ENCODE measurements around the gene PFDN6. TPM values are rescaled to one million over a fixed set of nuclear protein-coding genes. Genes with fewer than 3 reads are reported as not detected.

The PFDN6 gene
- polyA plus RNA-seq (2012; ENCODE audit: insufficient read depth, insufficient read length, low read depth): 110 TPM

- TF ChIP-seq, protein P1, sequence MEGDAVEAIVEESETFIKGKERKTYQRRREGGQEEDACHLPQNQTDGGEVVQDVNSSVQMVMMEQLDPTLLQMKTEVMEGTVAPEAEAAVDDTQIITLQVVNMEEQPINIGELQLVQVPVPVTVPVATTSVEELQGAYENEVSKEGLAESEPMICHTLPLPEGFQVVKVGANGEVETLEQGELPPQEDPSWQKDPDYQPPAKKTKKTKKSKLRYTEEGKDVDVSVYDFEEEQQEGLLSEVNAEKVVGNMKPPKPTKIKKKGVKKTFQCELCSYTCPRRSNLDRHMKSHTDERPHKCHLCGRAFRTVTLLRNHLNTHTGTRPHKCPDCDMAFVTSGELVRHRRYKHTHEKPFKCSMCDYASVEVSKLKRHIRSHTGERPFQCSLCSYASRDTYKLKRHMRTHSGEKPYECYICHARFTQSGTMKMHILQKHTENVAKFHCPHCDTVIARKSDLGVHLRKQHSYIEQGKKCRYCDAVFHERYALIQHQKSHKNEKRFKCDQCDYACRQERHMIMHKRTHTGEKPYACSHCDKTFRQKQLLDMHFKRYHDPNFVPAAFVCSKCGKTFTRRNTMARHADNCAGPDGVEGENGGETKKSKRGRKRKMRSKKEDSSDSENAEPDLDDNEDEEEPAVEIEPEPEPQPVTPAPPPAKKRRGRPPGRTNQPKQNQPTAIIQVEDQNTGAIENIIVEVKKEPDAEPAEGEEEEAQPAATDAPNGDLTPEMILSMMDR (IDR thresholded peaks at IDR 0.05; ENCODE audit: low read depth, low read length): no peak
- peak within 1 kb of the TSS; percentile 100 for H3K4me3 ChIP-seq (ENCODE audit: low read depth, low read length)
- peak; percentile 81 for DNase-seq
- H3K4me1 ChIP-seq: no peaks in the 10 kb centered on the region; the same call in 1 of the 2 replicates
- peaks cover 38% of the 10 kb centered on the region for H3K36me3 ChIP-seq
- no peaks in the 10 kb centered on the region for H3K9me3 ChIP-seq
- no peaks in the 10 kb centered on the region for H3K27me3 ChIP-seq
Observed at GRCh38 chr6:33288921-33289783, at the start of gene PFDN6, which contains the start of gene WDR46. Gene PFDN6 (plus strand): TSS chr6:33289601. CDS start chr6:33289857, 256 bp downstream. Gene WDR46 (minus strand): TSS chr6:33289239. CDS start chr6:33289170, 69 bp downstream.

DNA sequence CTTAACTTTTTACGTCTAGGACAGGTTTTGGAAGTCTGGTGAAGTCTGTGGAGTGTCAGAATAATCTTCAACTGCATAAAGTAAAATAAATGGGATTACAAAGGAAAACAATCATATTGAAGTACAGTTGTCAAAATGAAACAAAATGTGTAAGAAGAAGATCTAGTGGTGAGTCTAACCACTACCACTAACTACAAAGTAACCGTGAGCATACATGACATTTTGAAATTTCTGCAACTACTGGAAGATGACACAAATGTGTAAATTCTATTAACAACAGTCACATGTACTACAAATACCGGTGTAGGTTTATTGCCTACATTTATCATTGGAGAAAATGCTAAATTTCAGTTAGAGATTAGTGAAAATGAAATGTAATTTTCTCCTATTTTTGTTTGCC lies 47.4 kb upstream of the PFDN6 start:
- Histone ChIP-seq H3K36me3 (no peaks in the 10 kb centered on the region), H3K9me3 (no peaks in the 10 kb centered on the region)
- TF ChIP-seq, protein P1 (IDR thresholded peaks at IDR 0.05; ENCODE audit: low read depth, low read length): no peak

DNA sequence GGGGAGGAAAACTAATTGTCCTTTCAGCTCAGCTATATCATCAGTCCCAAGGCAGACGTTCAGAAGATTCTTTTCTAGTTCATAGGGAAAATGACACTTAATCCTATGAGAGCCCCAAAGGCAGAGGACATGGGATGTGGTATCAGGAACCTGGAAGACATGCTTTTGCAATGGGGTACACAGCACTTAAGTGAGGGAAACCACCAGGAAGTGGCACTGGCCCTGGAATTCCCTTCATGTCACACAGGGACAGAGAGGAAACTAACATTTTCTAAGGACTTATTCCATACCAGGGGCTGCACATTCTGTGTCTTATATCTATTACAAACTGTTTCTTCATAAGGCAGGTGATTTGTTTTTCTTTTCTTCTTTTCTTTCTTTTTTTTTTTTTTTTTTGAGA lies 45.9 kb upstream of the PFDN6 start:
- Histone ChIP-seq H3K9me3 (no peaks in the 10 kb centered on the region), H3K36me3 (no peaks in the 10 kb centered on the region), H3K4me1 (peaks cover under 1% of the 10 kb centered on the region; the same call in 1 of the 2 replicates), H3K4me3 (ENCODE audit: low read depth, low read length) (no peak overlapping the region), H3K27me3 (peaks cover 29% of the 10 kb centered on the region)
- DNase-seq: no peak
- TF ChIP-seq, protein P1 (IDR thresholded peaks at IDR 0.05; ENCODE audit: low read depth, low read length): no peak

More for the DNA sequence above, 47.4 kb upstream of the PFDN6 start:
- no peak overlapping the region for H3K4me3 ChIP-seq (ENCODE audit: low read depth, low read length)
- no peak for DNase-seq
- H3K4me1 ChIP-seq: no peaks in the 10 kb centered on the region
- peaks cover 34% of the 10 kb centered on the region for H3K27me3 ChIP-seq

DNA sequence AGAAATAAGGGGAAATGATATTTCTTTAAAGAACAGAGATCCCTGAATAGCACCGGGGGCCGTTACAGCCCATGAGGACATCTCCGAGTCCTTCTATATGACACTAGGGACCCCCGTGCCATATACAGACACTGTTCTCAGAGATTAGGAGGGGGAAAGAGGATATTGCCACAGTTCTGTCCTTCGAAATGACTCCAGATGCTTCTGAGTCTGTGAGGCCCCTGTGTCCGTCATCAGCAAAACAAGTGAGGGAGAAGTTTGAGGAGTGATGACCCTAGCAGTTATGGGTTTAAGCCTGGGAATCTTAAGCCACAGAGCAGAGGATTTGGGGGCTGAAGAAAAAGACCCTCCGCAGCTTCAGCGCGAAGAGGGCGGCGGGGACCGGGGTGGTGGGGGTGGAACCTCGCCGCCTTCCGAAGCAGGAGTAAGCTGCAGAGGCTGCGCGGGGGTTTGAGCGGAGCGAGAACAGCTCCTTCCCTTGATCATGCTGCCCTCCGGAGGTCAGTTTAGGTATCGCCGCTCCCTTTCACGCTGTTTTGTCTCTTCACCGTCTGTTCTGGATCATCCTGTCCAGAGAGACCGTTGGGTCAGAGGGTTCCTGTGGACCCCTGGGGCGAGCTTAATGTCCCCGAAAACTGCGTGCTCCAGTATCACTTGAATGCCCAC lies 41.3 kb upstream of the PFDN6 start:
- no peaks in the 10 kb centered on the region for H3K36me3 ChIP-seq
- H3K4me3 ChIP-seq (ENCODE audit: low read depth, low read length): peak overlapping the region; percentile 70
- DNase-seq: peak; percentile 90
- TF ChIP-seq, protein P1 (IDR thresholded peaks at IDR 0.05; ENCODE audit: low read depth, low read length): peak; percentile 89
- peaks cover 12% of the 10 kb centered on the region for H3K4me1 ChIP-seq
- H3K27me3 ChIP-seq: peaks cover 4% of the 10 kb centered on the region; the same call in 1 of the 2 replicates
- no peaks in the 10 kb centered on the region for H3K9me3 ChIP-seq

- no peaks in the 10 kb centered on the region for H3K36me3 ChIP-seq
- peaks cover 12% of the 10 kb centered on the region for H3K4me1 ChIP-seq
- H3K9me3 ChIP-seq: no peaks in the 10 kb centered on the region
- DNase-seq: peak; percentile 38
- peak overlapping the region; percentile 70 for H3K4me3 ChIP-seq (ENCODE audit: low read depth, low read length)
- TF ChIP-seq, protein P1 (IDR thresholded peaks at IDR 0.05; ENCODE audit: low read depth, low read length): no peak
- H3K27me3 ChIP-seq: no peaks in the 10 kb centered on the region
Observed at GRCh38 chr6:33248643-33248931, 40.8 kb upstream of the PFDN6 start.
